ENCODE measurements around the gene ASIC4.

ASIC4 gene

DNA sequence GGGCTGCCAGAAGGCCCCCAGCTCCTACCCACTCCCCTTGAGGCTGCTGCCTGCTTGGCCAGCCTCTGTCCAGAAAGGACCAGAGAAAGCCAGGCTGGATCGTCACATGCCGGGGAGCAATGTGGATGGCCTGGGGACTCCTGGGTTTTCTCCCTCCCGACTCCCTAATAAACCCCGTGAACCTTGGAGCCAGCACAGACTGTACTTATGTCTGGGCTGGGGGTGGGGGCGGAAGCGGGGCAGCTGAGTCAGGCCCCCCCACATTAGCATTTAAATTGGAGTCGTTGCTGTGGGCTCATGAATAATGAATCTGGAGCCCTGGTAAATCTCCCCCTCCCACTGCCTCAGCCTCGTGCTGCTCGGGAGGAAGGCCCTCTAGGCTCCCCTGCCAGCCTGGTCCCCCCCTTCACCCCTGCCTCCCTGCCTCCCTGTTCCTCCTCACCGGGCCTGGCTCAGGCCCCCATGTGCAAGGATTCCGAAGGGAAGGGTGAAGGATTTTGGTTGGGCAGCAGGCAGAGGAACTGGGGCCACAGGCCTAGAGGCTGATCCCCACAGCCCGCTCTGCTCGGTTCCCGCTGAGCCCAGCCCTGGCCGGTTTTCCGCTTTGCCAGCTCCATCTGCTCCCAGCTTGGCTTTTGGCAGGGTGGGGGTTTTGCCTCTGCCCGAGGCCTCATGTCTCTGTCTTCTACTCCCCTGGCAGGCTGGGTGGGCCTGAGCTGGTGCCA lies 7.3 kb upstream of the ASIC4 start:
- H3K4me3 ChIP-seq (ENCODE audit: low read length): no peak overlapping the region
- no peak for DNase-seq (ENCODE audit: low read depth)
- no peak for TF ChIP-seq CTCF (conservative IDR thresholded peaks at IDR 0.05; ENCODE audit: low read depth, low read length)

- no peak for DNase-seq (ENCODE audit: low read depth)
- H3K4me3 ChIP-seq (ENCODE audit: low read length): no peak overlapping the region
- no peak for TF ChIP-seq CTCF (conservative IDR thresholded peaks at IDR 0.05; ENCODE audit: low read depth, low read length)
These were observed 6.5 kb upstream of the ASIC4 start for GRCh38 chr2:219507581-219508443.

GRCh38 chr2:219508444-219508734 lies 5.9 kb upstream of the ASIC4 start:
- no peak for DNase-seq (ENCODE audit: low read depth)
- H3K4me3 ChIP-seq (ENCODE audit: low read length): no peak overlapping the region
- no peak for TF ChIP-seq CTCF (conservative IDR thresholded peaks at IDR 0.05; ENCODE audit: low read depth, low read length)

DNA sequence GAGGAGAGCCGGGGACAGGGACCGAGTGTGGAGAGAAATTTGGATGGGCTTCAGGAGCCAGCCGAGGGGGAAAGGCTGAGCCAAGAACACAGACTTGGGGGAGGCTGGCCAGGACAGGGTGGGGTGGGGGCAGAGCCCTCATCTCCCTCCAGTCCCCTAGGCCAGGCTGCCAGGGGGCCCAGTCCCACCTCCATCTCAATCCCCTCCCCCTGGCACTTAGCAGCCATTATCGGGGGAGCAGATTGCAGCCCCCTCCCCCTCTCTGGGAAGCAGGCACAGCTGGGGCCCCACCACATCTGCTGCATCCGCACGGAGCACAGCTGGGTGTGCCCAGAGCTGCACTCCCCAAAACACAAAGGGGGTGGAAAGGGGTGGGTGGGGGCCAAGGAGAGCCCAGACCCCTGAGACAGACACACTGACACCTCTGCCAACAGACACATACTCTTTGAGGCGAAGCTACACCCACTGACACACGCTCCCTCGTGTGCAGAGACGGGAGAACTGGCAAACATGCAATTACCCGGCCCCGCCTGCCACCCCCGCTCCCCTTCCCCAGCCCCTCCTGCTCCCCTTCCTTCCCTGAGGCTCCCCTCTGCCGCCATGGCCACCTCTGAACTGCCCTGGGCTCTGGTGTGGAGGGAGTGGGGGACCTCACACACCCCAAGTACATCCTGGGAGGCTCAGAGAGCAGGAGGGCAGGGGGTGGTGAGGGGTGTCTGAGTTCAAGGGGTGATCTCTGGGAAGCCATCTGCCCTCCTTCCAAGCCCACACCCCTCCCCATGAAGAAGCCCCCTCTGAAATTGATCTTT lies 5.1 kb upstream of the ASIC4 start:
- no peak for TF ChIP-seq CTCF (conservative IDR thresholded peaks at IDR 0.05; ENCODE audit: low read depth, low read length)
- H3K4me3 ChIP-seq (ENCODE audit: low read length): no peak overlapping the region
- DNase-seq (ENCODE audit: low read depth): no peak

GRCh38 chr2:219509780-219510511 lies 4.3 kb upstream of the ASIC4 start:
- peak; percentile 87 for TF ChIP-seq CTCF (conservative IDR thresholded peaks at IDR 0.05; ENCODE audit: low read depth, low read length)
- peak; percentile 36 for DNase-seq (ENCODE audit: low read depth)
- H3K4me3 ChIP-seq (ENCODE audit: low read length): peak overlapping the region; percentile 37

- no peak for DNase-seq (ENCODE audit: low read depth)
- no peak overlapping the region for H3K4me3 ChIP-seq (ENCODE audit: low read length)
- no peak for TF ChIP-seq CTCF (conservative IDR thresholded peaks at IDR 0.05; ENCODE audit: low read depth, low read length)
These were observed 3.7 kb upstream of the ASIC4 start for GRCh38 chr2:219510512-219511135.
